ENCODE data around the gene SGTB.

DNA sequence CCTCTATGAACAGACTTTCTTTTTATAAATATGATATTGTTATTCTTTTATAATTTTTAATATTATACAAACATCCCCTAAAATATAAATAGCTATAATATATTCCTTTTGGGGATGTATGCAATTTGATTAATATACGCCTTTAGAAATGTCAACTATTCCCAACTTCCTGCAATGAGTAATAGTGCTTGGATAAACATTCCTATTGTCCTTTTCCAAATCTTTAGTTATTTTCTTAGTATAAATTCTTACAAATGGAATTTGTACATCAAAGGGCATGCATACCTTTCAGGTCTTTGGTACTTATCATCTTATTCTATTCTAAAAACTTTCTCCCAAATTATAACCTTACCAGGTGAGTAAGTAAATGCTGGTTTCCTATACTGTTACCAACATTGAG lies 6.3 kb upstream of the SGTB start:
- no peak for TF ChIP-seq ATF2 (IDR thresholded peaks at IDR 0.05; ENCODE audit: low read length)
- no peak for TF ChIP-seq CTCF (IDR thresholded peaks at IDR 0.05; ENCODE audit: control extremely low read depth in 1 of 3, insufficient read depth in 1 of 3, low read depth in 1 of 3, low read length in 3 of 3)
- no peak for TF ChIP-seq SRF (IDR thresholded peaks at IDR 0.05; ENCODE audit: low read depth, low read length)
- TF ChIP-seq EP300 (IDR thresholded peaks at IDR 0.05; ENCODE audit: borderline replicate concordance in 1 of 2, low read depth in 2 of 2, low read length in 2 of 2) = no peak
- TF ChIP-seq SIRT6 (IDR thresholded peaks at IDR 0.05; ENCODE audit: low read length) = no peak
- TF ChIP-seq RAD21 (IDR thresholded peaks at IDR 0.05 in 1 of 2, conservative IDR thresholded peaks at IDR 0.05 in 1 of 2; ENCODE audit: low read depth in 2 of 2, low read length in 2 of 2) = no peak
- TF ChIP-seq, protein P1, sequence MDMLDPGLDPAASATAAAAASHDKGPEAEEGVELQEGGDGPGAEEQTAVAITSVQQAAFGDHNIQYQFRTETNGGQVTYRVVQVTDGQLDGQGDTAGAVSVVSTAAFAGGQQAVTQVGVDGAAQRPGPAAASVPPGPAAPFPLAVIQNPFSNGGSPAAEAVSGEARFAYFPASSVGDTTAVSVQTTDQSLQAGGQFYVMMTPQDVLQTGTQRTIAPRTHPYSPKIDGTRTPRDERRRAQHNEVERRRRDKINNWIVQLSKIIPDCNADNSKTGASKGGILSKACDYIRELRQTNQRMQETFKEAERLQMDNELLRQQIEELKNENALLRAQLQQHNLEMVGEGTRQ (IDR thresholded peaks at IDR 0.05; ENCODE audit: low read length) = no peak
- no peak for TF ChIP-seq EZH2 (IDR thresholded peaks at IDR 0.05; ENCODE audit: low read depth, low read length, severe bottlenecking)
- TF ChIP-seq SIN3A (conservative IDR thresholded peaks at IDR 0.05 in 1 of 2, IDR thresholded peaks at IDR 0.05 in 1 of 2; ENCODE audit: low read depth in 1 of 2, low read length in 2 of 2) = no peak
- no peak for TF ChIP-seq TCF12 (IDR thresholded peaks at IDR 0.05; ENCODE audit: low read depth, low read length)
- TF ChIP-seq TAF1 (IDR thresholded peaks at IDR 0.05; ENCODE audit: low read depth, low read length) = no peak
- no peak for TF ChIP-seq POLR2A (IDR thresholded peaks at IDR 0.05; ENCODE audit: control extremely low read depth in 1 of 2, low read depth in 2 of 2, low read length in 2 of 2)
